Trophoblast cell (in vitro differentiated cells and primary cell): ENCODE data around the gene SLIT1.

Experiments
- DNase-seq, 2 donors: peaks; one replicate each; pipeline ENCODE4 v3.0.0-alpha.2; 2016
- H2AFZ ChIP-seq: 2 replicates; pipeline ENCODE4 v1.6.1; 2013; ENCODE audit warnings: low read length, moderate library complexity, mild to moderate bottlenecking; ENCODE audit not compliant: insufficient read depth, poor library complexity
- H2AK5ac ChIP-seq: 2 replicates; pipeline ENCODE4 v1.6.1; 2013; ENCODE audit warnings: mild to moderate bottlenecking, low read length
- H2BK120ac ChIP-seq: 2 replicates; pipeline ENCODE4 v1.6.1; 2013; ENCODE audit warnings: low read length, mild to moderate bottlenecking, moderate library complexity; ENCODE audit not compliant: insufficient read depth, poor library complexity
- H2BK12ac ChIP-seq: 2 replicates; pipeline ENCODE4 v1.6.1; 2013; ENCODE audit warnings: mild to moderate bottlenecking, low read length, moderate library complexity
- H2BK5ac ChIP-seq: 2 replicates; pipeline ENCODE4 v1.6.1; 2013; ENCODE audit warnings: low read length, low read depth, moderate library complexity, mild to moderate bottlenecking; ENCODE audit not compliant: poor library complexity
- H3K14ac ChIP-seq: 2 replicates; pipeline ENCODE4 v1.6.1; 2013; ENCODE audit warnings: mild to moderate bottlenecking, low read length
- H3K18ac ChIP-seq: 2 replicates; pipeline ENCODE4 v1.6.1; 2013; ENCODE audit warnings: mild to moderate bottlenecking, low read length
- H3K23ac ChIP-seq: 2 replicates; pipeline ENCODE4 v1.6.1; 2013; ENCODE audit warnings: low read length
- H3K27ac ChIP-seq: 2 replicates; pipeline ENCODE4 v1.5.1; 2013; ENCODE audit warnings: low read depth, mild to moderate bottlenecking, inconsistent platforms, low read length, moderate library complexity
- H3K27me3 ChIP-seq: 2 replicates; pipeline ENCODE4 v1.6.1; 2013; ENCODE audit warnings: inconsistent platforms, mild to moderate bottlenecking, low read length, moderate library complexity; ENCODE audit not compliant: insufficient read depth
- H3K36me3 ChIP-seq, 2 experiments: 1 replicate in 1 of 2; 2 replicates in 1 of 2; pipeline ENCODE4 v1.6.1; 2013; ENCODE audit warnings: low read length in 2 of 2, mild to moderate bottlenecking in 2 of 2, moderate library complexity in 1 of 2; ENCODE audit not compliant: insufficient read depth in 2 of 2, control insufficient read depth in 1 of 2
- H3K4ac ChIP-seq: 2 replicates; pipeline ENCODE4 v1.6.1; 2013; ENCODE audit warnings: low read depth, mild to moderate bottlenecking, low read length, moderate library complexity
- H3K4me1 ChIP-seq, 2 experiments: 1 replicate in 1 of 2; 2 replicates in 1 of 2; pipeline ENCODE4 v1.6.1; 2013; ENCODE audit warnings: low read length in 2 of 2, mild to moderate bottlenecking in 2 of 2, moderate library complexity in 1 of 2; ENCODE audit not compliant: insufficient read depth in 2 of 2, control insufficient read depth in 1 of 2
- H3K4me2 ChIP-seq: 2 replicates; pipeline ENCODE4 v1.6.1; 2013; ENCODE audit warnings: inconsistent platforms, mild to moderate bottlenecking, low read length, moderate library complexity
- H3K4me3 ChIP-seq: 2 replicates; pipeline ENCODE4 v1.5.1; 2013; ENCODE audit warnings: mild to moderate bottlenecking, low read depth, low read length, inconsistent platforms
- H3K79me1 ChIP-seq: one replicate; pipeline ENCODE4 v1.6.1; 2013; ENCODE audit warnings: low read length
- H3K79me2 ChIP-seq: 2 replicates; pipeline ENCODE4 v1.6.1; 2013; ENCODE audit warnings: low read length, mild to moderate bottlenecking; ENCODE audit not compliant: control insufficient read depth, insufficient read depth, poor library complexity
- H3K9ac ChIP-seq: 2 replicates; pipeline ENCODE4 v1.6.1; 2013; ENCODE audit warnings: mild to moderate bottlenecking, low read length
- H3K9me3 ChIP-seq: 2 replicates; pipeline ENCODE4 v1.6.1; 2013; ENCODE audit warnings: low read depth, mild to moderate bottlenecking, control low read depth, inconsistent platforms, low read length; ENCODE audit not compliant: insufficient read depth
- H4K12ac ChIP-seq: 2 replicates; pipeline ENCODE4 v1.6.1; 2013; ENCODE audit warnings: low read depth, mild to moderate bottlenecking, low read length, moderate library complexity
- H4K8ac ChIP-seq: 2 replicates; pipeline ENCODE4 v1.6.1; 2013; ENCODE audit warnings: low read depth, mild to moderate bottlenecking, low read length, moderate library complexity
- H4K91ac ChIP-seq: one replicate; pipeline ENCODE4 v1.6.1; 2013; ENCODE audit warnings: low read depth, mild to moderate bottlenecking, low read length, moderate library complexity
- WGBS: extraction: QIAGEN DNeasy Blood & Tissue Kit; methylation state at CpG from one replicate; pipeline ENCODE4 v1.1.7; 2013; ENCODE audit warnings: missing lambda C conversion rate; ENCODE audit not compliant: insufficient read length, insufficient coverage; ENCODE audit errors: extremely low coverage; 5-methylcytosine and 5-hydroxymethylcytosine counted together

Gene SLIT1

DNA sequence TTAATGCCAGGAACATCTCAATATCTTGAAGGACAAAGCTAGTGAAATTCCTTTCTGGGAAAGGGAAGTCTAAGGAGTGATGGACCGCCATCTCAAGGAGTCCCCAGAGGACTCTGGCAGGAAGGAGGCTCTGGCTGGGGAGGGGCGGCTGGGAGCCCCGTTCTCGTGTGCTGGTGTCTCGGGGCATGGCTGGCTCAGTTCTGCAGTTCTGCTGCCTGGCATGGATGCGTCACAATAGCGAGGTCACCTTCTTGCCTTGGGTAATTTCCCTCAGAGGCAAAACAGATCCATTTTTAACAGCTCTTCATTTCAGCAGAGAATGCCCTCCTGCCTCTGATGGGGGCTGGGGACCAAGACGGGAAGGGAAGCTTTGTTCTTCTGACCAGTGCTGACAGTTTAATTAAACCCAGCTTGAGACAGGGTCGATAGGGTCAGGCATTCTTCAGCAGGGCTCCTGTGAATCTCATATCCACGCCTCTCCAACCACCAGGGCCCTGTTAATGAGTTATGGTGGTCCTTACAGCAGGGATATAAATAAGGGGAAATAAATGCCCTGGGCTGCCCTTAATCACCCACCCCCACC lies 35.7 kb downstream of the SLIT1 start:
- Histone ChIP-seq H2AK5ac (no peak overlapping the region), H3K18ac (no peak overlapping the region), H3K4me3 (no peak overlapping the region), H3K4me2 (no peak overlapping the region), H4K8ac (no peak overlapping the region), H3K4ac (no peak overlapping the region), H3K4me1 (peaks cover 0 to 3% of the 10 kb centered on the region in 2 experiments), H3K36me3 (no peaks in the 10 kb centered on the region), H3K14ac (no peak overlapping the region), H3K9me3 (no peaks in the 10 kb centered on the region), H3K23ac (no peak overlapping the region), H2BK12ac (no peak overlapping the region), H3K79me1 (no peaks in the 10 kb centered on the region), H4K91ac (no peak overlapping the region), H3K9ac (no peak overlapping the region), H4K12ac (no peak overlapping the region), H3K27ac (no peak overlapping the region), H3K79me2 (no peaks in the 10 kb centered on the region), H3K27me3 (no peaks in the 10 kb centered on the region), H2BK5ac (no peak overlapping the region), H2AFZ (no peak overlapping the region), H2BK120ac (no peak overlapping the region)
- DNase-seq = no peak
- WGBS = no CpG with 5 or more reads among the region's 10 CpGs

GRCh38 chr10:97149079-97149531 lies 36.7 kb downstream of the SLIT1 start:
- no peak overlapping the region for H2BK12ac ChIP-seq
- no CpG with 5 or more reads among the region's 16 CpGs for WGBS
- H4K91ac ChIP-seq = no peak overlapping the region
- no peaks in the 10 kb centered on the region for H3K79me1 ChIP-seq
- H3K9me3 ChIP-seq = no peaks in the 10 kb centered on the region
- H3K4me3 ChIP-seq = no peak overlapping the region
- no peak for DNase-seq
- H3K36me3 ChIP-seq = no peaks in the 10 kb centered on the region
- H2AK5ac ChIP-seq = no peak overlapping the region
- no peak overlapping the region for H3K4me2 ChIP-seq
- no peak overlapping the region for H3K4ac ChIP-seq
- no peak overlapping the region for H3K18ac ChIP-seq
- H3K27ac ChIP-seq = no peak overlapping the region
- H3K4me1 ChIP-seq = peaks cover 0 to 3% of the 10 kb centered on the region in 2 experiments
- H3K27me3 ChIP-seq = no peaks in the 10 kb centered on the region
- no peak overlapping the region for H4K12ac ChIP-seq
- no peak overlapping the region for H3K14ac ChIP-seq
- no peak overlapping the region for H2BK5ac ChIP-seq
- no peaks in the 10 kb centered on the region for H3K79me2 ChIP-seq
- H2AFZ ChIP-seq = no peak overlapping the region
- no peak overlapping the region for H2BK120ac ChIP-seq
- no peak overlapping the region for H3K9ac ChIP-seq
- H3K23ac ChIP-seq = no peak overlapping the region
- H4K8ac ChIP-seq = no peak overlapping the region

DNA sequence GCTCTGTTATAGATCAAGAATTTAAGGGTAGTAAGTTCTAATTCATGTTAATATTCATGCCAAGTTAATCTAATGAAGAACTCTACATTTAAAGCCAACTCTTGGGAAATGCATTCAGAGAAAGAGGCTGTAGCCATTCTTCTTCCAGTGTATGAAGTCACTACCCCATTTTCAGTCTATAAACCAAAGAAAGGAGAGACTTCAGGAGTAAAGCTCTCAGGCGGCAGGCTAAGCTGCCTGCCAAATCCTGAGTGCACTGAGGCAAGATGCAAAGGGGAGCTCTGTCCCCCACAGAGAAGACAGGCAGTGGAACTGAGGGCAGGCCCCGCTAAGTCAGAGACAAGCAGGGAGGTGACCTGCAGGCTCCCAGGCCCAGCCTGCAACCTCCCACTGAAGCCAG lies 41.5 kb downstream of the SLIT1 start:
- H3K27ac ChIP-seq = no peak overlapping the region
- no peak overlapping the region for H2BK120ac ChIP-seq
- no peak overlapping the region for H2BK12ac ChIP-seq
- no peak overlapping the region for H4K8ac ChIP-seq
- no peak overlapping the region for H3K18ac ChIP-seq
- peaks cover 0 to 3% of the 10 kb centered on the region in 2 experiments for H3K4me1 ChIP-seq
- H4K12ac ChIP-seq = no peak overlapping the region
- H3K23ac ChIP-seq = no peak overlapping the region
- no peak overlapping the region for H3K14ac ChIP-seq
- no peak overlapping the region for H3K4me2 ChIP-seq
- H3K9ac ChIP-seq = no peak overlapping the region
- no peaks in the 10 kb centered on the region for H3K79me1 ChIP-seq
- H3K9me3 ChIP-seq = no peaks in the 10 kb centered on the region
- no peak overlapping the region for H2BK5ac ChIP-seq
- no CpG with 5 or more reads among the region's 2 CpGs for WGBS
- H3K79me2 ChIP-seq = no peaks in the 10 kb centered on the region
- H2AFZ ChIP-seq = no peak overlapping the region
- no peak overlapping the region for H2AK5ac ChIP-seq
- H4K91ac ChIP-seq = no peak overlapping the region
- no peak overlapping the region for H3K4ac ChIP-seq
- H3K36me3 ChIP-seq = no peaks in the 10 kb centered on the region
- no peak overlapping the region for H3K4me3 ChIP-seq
- DNase-seq = no peak
- peaks cover 3% of the 10 kb centered on the region for H3K27me3 ChIP-seq

DNA sequence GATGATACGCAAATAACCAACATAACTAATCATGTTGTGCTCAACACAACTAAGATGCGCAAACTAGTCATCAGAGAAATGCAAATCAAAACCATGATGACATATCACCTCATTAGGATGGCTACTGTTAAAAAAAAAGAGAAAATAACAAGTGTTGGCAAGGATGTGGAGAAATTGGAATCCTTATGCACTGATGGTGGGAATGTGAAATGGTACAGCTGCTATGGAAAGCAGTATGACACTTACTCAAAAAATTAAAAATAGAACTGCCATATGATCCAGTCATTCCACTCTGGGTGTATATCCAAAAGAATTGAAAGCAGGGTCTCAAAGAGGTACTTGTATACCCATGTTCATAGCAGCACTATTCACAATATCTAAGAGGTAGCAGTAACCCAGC lies 42.9 kb downstream of the SLIT1 start:
- Histone ChIP-seq H3K27ac (no peak overlapping the region), H2BK12ac (no peak overlapping the region), H2BK5ac (no peak overlapping the region), H3K36me3 (no peaks in the 10 kb centered on the region), H3K4ac (no peak overlapping the region), H3K14ac (no peak overlapping the region), H4K8ac (no peak overlapping the region), H3K4me3 (no peak overlapping the region), H3K79me2 (no peaks in the 10 kb centered on the region), H3K18ac (no peak overlapping the region), H3K79me1 (no peaks in the 10 kb centered on the region), H3K9ac (no peak overlapping the region), H3K4me1 (peaks cover 0 to 3% of the 10 kb centered on the region in 2 experiments), H4K12ac (no peak overlapping the region), H2AK5ac (no peak overlapping the region), H3K27me3 (peaks cover 3% of the 10 kb centered on the region), H3K23ac (no peak overlapping the region), H4K91ac (no peak overlapping the region), H2BK120ac (no peak overlapping the region), H3K4me2 (no peak overlapping the region), H3K9me3 (no peaks in the 10 kb centered on the region), H2AFZ (no peak overlapping the region)
- DNase-seq = no peak
- WGBS = no CpG with 5 or more reads among the region's 2 CpGs
